ENCODE data around the gene AMBN.

Gene AMBN, protein sequence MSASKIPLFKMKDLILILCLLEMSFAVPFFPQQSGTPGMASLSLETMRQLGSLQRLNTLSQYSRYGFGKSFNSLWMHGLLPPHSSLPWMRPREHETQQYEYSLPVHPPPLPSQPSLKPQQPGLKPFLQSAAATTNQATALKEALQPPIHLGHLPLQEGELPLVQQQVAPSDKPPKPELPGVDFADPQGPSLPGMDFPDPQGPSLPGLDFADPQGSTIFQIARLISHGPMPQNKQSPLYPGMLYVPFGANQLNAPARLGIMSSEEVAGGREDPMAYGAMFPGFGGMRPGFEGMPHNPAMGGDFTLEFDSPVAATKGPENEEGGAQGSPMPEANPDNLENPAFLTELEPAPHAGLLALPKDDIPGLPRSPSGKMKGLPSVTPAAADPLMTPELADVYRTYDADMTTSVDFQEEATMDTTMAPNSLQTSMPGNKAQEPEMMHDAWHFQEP

DNA sequence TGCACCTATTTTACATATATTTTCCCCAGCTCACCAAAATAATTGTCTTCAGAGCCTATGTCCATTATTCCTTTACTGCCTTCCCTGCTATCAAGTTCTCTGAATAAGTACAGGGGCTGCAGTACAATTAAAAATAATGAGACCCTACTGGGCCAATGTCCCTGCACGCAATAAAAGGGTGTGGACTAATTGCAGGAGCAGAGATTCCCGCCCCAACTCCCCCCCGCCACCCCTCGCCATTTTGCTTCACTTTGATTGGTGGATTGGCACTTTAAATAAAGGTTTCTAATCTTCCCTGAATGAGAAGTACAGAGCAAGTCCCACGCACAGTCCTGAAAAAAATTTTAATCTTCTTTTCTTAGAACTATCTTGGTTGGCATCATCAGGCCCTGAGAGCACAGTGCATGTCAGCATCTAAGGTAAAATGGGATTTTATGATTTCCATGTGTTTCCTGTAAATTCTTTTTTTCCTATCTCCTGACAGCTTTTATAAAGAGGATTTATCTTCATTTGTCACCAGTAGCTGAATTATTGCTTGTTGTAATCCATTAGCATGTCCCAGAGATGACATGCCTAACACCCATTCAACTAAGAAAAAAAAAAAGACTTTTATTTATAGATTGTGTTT, at the start of gene AMBN:
Gene AMBN, plus strand, starts transcription at position 302 of the 628 bp plus-strand sequence. Its CDS starts 103 bp downstream, at position 405.
- DNase-seq = no peak

DNA sequence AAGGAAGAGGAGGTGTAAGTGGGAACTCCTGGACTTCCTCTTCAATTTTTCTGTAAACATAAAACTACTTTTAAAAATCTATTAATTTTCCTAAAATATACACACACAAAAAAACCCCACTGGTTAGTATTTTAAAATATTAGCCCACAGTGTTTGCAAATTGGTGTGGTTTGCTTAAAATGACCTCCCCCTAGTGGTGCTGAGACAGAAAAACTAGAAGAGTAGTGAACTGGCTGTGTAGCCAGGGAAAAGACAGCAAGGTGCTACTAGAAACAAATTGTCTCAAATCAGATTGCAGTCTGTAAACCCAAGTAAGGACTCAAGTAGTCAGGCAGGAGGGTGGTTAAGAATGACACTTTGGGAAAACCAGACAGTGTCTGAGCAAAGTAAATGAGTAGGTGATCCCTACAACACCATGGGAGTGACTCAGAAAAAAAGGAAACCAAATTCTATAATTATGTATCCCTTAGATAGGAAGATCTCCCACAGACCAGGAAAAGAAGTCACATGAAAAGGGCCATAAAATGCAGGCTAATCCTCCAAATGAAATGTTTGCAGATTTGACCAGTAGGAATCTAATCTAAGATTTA, 47.7 kb upstream of the AMBN start:
- DNase-seq = no peak

DNA sequence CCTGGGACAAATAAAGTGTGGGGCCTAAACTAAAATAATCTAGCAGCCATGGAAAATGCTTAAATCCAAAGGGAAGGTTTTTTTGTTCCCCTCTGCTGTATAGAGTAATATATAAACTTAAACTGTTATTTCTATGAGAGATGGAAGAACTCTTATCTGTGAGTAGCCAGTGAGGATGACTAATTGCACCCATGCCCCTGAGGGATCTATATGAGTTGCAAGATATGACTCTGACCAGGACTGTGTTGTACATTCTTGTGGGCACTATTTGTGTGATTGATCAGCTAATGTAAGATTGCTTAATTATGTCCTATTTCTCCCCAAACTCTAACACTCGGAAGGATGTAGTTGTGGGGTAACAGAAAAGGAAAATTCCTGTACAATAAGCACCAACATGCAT, 35.2 kb upstream of the AMBN start:
- DNase-seq = no peak

DNA sequence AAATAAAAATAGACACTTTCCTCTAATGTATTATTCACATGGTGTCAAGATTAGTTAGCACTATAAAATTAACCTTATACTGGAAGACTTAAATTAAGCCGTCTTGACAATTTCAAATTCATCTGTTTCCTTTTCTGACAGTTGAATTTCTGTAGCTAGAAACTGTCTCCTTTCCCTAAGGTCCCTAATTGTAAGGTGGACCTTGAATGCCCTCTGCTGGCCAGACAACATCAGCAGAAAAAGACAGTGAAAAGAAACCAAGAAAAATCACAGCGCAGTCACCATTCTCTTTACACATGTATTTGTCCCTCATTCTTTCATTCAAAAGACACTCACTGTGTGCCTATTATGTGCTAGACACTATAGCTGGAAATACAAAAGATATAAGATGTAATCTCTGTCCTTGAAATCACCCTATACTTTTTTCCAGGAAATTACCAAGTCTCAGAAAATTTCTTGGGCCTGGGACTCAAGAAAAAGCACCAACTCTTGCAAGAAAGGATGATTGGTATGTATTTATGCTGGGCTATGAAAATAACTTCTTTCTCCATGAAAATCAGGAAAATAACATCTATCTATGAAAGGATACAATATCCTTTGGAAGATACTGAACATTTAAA, 32.7 kb upstream of the AMBN start:
- peak; percentile 0 for DNase-seq

DNA sequence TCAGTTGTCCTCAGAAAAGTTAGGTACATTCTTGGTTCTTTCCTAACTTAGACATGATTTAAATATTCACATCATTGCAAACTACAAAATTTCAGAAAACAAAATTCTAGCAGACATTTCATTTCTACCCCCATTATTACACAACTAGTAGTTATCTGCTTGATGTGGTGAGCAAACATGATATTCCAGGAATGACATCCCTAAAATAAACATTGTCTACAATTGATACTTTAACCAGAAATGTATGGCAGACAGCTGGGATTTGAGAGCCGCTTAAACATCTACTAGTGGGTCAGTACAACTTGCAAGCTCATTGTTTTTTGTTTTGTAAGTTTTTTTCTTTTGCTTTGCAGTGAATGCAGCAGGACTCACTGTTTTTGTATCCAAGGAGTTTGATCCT, 32.1 kb upstream of the AMBN start:
- no peak for DNase-seq

DNA sequence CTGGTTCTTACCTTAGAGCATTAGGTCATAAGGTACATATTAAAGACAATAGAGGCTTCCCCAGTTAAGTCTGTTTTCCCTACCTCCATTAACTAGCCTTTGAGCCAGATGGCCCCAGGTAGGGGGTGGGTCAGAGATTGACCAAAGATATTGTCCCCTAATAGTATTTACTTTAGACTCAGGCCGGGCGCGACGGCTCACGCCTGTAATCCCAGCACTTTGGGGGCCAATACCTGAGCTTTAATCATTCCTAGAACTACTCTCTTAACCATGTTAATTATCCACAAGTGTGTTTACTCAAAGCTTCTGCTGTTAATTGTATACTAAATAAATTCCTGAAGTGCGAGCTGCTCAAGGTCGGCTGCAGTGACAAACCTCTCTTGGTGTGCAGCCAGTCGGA, 28.0 kb upstream of the AMBN start:
- DNase-seq = no peak

DNA sequence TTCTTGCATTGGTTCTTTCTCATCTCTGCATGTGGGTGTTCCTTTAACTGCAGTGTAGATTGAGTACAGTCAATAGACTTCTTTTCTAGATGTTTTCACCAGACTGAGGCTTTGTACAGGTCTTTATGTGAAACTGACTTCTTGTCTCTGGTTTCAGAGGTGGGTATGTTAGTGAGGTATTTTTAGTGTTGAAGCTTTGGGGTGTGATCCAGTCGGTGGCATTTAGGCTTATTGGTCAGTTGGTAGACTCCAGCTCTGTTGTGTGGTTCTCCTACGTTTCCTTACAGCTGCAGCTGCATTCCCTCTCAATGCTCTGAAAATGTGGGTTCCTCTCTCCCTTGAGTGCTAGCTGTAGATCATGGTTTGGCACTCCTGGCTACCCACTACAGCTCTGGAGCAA, 21.3 kb upstream of the AMBN start:
- DNase-seq = no peak

DNA sequence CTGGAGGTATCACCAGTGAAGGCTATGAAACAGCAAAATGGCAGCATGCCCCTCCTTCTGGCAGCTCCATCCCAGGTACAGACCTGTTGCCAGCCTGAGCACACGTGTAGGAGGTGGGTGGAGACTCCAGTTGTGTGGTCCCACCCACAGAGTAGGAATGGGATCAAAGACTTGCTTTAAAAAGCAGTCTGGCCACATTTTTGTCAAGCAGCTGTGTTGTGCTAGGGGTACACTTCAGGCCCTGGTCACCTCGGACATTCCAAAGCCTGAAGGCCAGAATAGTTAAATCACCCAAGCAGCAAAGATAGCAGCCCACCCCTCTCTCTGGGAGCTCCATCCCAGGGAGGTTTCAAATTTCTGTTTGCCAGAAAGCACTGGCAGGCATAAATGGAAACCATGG, 20.3 kb upstream of the AMBN start:
- no peak for DNase-seq

DNA sequence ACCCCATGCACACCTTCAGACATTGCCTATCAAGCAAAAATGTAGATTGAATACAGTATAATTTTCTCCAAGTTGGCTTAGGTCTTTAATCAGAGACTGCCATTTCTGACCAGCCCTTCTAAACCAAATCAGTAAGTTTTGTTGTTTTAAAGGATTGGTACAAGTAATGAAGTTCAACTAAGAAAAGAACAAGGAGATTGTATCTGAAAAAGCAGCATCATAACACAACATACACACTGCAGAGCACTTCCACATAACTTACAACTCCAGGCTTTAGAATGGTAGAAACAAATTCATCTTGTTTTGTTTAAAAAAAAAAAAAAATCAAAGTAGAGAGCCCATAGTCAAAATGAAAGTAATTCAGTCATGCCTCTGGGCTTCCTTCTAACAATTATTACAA, 16.1 kb upstream of the AMBN start:
- DNase-seq = no peak

DNA sequence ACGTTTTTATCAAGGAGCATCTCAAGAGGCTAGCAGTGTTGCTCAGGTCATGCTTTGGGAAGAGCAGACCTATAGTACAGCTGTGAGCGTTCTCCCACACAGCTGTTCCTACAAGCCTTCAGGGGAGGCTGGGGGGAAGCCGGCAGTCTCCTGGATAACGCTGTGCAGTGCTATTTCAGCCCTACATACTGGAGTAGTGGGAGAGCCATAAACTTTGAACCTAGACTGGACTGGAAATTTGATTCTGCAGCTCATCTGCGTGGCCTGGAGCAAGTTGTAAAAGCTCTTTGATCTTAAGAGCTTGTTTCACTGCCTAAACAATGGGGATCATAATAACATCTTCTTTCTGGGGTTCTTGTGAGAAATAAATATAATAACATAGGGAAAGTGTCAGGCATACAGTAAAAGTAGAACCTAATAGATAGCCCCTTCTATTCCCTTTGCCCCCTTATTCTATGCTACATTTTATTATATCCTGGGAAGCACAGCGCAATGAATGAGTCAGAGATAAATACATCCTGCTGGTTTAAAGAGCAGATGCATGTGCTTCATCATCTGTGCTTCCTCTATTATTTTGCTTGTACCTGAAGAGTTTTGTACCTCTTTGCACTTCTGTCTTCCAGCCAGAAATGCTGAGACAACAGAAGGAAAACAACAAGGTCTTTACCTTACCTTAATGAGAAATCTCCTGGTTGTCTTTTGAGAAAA, 14.7 kb upstream of the AMBN start:
- no peak for DNase-seq

DNA sequence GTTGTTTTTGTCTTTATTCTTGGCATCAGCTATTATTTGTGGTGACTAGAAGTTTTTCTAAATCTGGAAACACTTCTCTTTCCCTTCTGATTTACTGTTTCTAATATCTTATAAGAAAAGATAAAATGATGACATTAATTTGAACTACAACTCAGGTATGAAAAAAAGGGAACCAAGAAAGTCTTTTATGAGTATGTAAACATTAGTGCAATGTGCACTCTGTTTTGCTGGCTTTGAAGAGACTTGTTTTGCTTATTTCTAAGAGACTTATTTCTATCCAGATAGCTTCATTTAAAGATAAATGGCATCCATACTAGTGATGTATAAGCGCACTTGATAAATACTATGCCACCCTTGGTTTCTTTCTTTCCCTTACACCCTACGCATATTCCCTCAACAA, 10.1 kb upstream of the AMBN start:
- no peak for DNase-seq

DNA sequence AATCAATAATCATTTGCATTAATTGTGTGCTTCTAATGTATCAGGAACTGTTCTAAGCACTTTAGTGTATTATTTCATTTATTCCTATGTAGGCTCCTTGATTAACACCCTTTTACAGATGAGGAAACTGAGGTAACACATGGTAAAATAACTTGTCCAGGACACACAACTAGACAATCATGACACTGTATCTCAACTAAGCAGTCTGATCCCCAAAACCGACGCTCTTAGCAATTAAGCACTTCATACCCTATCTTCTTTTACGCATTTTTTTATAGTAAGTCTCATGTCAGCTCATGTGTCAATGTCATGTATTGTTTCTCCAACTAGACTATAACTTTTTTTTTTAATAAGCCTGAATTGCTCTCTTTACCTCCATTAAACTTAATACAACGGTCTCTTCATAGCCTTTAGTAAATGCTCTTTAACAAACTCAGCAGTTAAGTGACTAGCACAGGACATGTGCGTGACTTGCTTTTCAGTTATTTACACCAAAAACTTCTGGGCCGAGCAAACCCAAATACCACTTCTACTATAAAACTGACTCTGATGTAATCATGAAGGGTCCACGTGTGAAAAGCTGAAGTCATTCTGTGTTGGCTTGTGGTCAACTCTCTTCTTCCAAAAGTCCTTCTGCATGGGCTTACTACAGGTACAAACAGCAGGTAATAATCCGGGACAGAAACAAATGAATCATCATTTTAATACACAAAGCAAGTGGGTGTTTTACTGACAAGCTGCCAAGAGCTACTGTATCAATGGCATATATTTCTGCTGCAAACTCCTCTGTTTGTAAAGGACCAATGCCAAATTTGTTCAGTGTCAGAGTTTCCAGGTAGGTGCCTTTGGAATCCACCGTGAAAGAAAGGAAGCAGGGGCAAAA, 7.9 kb upstream of the AMBN start:
- no peak for DNase-seq

DNA sequence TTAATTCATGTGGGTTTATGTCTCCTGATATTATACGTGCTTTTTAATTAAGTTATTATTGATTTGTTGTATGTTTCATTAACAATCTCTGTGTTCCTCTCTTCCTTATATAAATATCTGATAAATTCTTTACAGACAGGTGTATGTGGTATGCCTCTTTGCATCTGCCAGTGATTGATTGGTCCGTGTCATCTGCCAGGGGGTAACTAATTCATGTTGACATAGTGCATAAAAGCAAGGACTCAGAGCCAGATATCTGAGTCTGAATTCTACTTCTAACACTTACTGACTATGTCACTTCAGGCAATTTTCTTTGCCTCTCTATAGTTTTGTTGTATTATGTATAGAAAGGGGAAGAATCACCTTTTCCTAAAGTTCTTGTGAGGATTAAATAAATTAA, 5.2 kb upstream of the AMBN start:
- no peak for DNase-seq

DNA sequence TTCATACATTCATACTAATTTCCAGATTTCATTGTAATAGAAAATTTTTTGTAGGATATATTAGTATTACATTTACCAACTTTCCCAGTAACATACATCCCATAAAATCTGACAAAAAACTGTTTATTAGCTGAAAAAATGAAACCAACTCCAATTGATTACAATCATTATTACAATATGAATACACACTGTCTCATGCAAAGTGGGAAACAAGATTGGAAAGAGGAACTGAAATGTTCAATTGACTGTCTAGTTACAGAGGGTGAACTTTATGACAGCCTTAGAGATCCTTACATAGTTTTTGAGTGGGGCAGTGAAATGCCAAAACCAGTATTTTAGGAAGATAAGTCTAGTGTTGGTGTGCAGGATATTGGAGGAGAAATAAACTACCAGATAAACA, 2.3 kb upstream of the AMBN start:
- DNase-seq = no peak

DNA sequence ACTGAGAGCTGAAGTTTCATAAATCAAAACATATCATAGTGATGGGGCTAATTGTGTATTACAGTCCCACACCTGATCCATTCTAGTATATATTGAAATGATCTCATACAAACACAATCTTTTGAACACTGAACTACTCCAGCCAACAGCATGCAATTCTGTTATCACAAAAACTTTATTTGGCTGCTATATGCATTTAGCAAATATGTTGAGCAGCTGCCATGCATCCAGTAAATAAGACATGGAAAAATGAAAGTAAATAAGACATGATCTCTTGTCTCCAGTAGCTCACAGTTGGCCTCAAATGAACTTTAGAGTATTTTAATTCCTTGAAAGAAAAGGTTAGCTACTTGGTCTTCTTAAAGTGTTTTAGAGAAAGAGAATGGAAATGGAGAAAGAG, 2.1 kb downstream of the AMBN start:
- no peak for DNase-seq

DNA sequence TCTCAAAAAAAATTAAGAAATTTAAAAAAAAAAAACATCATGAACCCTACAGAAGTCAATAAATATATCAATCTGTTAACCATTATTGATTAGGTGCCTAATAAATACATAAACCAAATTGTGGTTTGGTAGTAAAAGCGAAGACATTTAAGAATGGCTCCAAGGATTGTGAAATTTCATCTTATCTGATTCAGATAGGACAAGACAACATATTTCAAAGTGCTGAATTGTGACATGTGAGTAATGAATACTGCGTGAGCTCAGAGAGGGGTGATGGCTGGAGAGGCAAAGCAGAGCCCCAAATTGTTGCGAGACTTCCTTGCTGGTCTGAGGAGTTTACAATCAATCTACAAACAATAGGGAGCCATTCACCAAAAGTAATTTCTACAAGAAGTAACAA, 8.2 kb downstream of the AMBN start:
- no peak for DNase-seq

DNA sequence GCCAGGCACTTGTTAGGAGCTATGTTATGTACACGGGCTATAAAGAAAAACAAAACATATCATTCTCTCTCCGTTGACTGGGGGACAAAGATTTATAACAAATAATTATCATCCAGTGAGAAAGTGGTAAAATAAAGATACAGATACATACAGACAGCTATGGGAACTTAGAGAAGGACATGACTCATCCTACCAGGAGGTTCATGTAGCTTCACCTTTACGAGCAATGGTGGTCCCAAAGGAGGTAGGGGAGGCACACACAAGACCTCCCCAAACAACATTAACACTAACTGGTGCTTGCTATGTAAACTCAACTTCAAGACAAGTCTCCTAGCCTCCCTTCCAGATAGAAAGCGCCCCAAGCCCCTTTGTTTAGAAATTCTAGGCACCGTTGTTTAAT, 8.9 kb downstream of the AMBN start:
- DNase-seq = no peak

DNA sequence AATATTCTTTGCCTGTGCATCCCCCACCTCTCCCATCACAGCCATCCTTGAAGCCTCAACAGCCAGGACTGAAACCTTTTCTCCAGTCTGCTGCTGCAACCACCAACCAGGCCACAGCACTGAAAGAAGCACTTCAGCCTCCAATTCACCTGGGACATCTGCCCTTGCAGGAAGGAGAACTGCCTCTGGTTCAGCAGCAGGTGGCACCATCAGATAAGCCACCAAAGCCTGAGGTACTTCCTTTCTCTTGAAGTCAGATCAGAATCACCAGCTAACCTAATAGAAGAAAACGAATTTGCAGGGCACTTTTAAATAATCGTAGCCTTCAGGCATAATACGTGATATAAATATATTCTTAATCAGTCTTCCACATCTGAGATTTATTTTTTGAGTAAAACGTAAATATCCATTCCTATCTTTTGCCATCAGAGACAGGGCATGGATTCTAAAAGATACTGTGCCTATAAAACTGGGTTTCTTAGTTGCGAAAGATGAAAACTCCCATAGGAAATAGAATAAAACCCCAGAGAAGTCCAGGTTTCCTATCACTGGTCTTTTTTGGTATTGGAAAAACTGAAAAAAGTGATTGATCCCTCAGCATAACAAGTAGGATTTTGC, 9.5 kb downstream of the AMBN start:
- DNase-seq = peak; percentile 8

DNA sequence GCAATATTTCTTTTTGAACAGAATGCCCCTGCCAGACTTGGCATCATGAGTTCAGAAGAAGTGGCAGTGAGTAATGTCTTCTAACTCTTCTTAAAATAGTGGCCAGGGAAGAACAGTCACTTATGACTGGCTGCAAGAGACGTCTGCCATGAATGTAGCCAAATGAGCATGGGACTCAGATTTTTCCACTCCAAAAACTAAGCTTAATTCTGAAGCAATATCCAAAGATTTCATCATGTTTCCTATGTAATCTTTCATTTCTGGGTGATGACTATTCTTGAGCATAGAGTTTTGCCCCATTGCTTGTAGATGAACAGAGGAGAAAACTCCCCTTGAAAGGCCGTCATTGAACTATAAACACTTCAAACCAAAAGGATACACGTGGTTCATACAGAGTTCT, 11.8 kb downstream of the AMBN start:
- no peak for DNase-seq

DNA sequence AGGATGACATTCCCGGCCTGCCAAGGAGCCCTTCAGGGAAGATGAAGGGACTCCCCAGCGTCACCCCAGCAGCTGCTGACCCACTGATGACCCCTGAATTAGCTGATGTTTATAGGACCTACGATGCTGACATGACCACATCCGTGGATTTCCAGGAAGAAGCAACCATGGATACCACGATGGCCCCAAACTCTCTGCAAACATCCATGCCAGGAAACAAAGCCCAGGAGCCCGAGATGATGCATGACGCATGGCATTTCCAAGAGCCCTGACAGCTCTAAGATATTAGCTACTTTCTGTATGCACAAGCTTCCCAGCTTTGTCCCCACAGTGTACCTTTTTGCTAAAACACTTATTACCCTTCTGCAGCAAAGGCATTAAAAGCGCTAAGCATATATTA, 14.4 kb downstream of the AMBN start:
- DNase-seq = no peak

DNA sequence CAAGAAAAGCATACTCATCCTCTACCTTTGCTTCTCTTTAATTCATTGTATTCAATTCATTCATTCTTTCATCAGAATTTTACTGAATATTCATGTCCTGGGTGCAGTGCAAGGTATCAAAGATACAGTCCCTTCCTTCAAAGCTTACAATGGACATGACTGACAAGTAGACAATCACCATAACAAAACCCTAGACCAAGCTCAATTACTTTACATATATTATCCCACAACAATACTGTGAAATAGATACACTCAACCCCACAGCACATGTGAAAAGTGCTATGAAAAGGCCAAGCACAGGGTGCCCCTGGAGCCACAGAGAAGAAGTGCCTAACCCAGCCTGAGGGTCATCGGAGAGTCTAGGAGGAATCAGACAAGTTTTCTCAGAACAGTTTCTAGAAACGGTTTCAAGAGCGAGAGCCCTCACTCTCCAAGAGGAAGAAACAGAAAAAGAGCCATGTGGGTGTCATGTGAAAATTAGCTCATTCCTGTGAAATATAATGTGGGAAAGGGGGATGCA, 15.3 kb downstream of the AMBN start:
- no peak for DNase-seq
